Smooth muscle cell (in vitro differentiated cells): ENCODE results near the gene ABHD3. TPM values are rescaled to one million over a fixed set of nuclear protein-coding genes. Genes with fewer than 3 reads are reported as not detected.
"Not testable (repeated sequence)": the region's sequence is repeated elsewhere in the genome, so short reads cannot be mapped to it uniquely, and the experiment has no call there.

Experiments
- DNase-seq: peaks from one replicate; lab custom pipeline; 2025; ENCODE audit not compliant: unreplicated experiment; lab: John Stamatoyannopoulos, UW
- H2AFZ ChIP-seq: fragments of 200-600 bp; sonication (generic); 2 replicates; pipeline ENCODE4 v1.6.0; 2016; ENCODE audit warnings: antibody characterized with exemption, low read depth, mild to moderate bottlenecking
- H3F3A ChIP-seq: fragments of 200-600 bp; sonication (generic); 2 replicates; pipeline ENCODE4 v1.6.0; 2017; ENCODE audit warnings: antibody characterized with exemption, low read depth
- H3K27ac ChIP-seq: fragments of 200-600 bp; sonication (generic); 2 replicates; pipeline ENCODE4 v1.5.1; 2016; ENCODE audit warnings: low read depth, mild to moderate bottlenecking
- H3K27me3 ChIP-seq: fragments of 200-600 bp; sonication (generic); 2 replicates; pipeline ENCODE4 v1.6.1; 2016; ENCODE audit warnings: low read depth, mild to moderate bottlenecking
- H3K36me3 ChIP-seq: fragments of 200-600 bp; sonication (generic); 2 replicates; pipeline ENCODE4 v1.5.1; 2016; ENCODE audit warnings: low read depth
- H3K4me1 ChIP-seq: fragments of 200-600 bp; sonication (generic); 2 replicates; pipeline ENCODE4 v1.5.1; 2016; ENCODE audit warnings: low read depth
- H3K4me2 ChIP-seq: fragments of 200-600 bp; sonication (generic); 2 replicates; pipeline ENCODE4 v1.6.0; 2016; ENCODE audit warnings: mild to moderate bottlenecking
- H3K4me3 ChIP-seq: fragments of 200-600 bp; sonication (generic); 2 replicates; pipeline ENCODE4 v1.5.1; 2016; ENCODE audit warnings: mild to moderate bottlenecking
- H3K79me2 ChIP-seq: fragments of 200-600 bp; sonication (generic); 2 replicates; pipeline ENCODE4 v1.6.0; 2016; ENCODE audit warnings: low read depth, mild to moderate bottlenecking
- H3K9ac ChIP-seq: fragments of 200-600 bp; sonication (generic); 2 replicates; pipeline ENCODE4 v1.6.0; 2016; ENCODE audit warnings: low read depth
- H3K9me3 ChIP-seq: fragments of 200-600 bp; sonication (generic); replicated peaks from 2 replicates; pipeline ENCODE4 v1.5.1; 2016; ENCODE audit warnings: low read depth
- H4K20me1 ChIP-seq: fragments of 200-600 bp; sonication (generic); 2 replicates; pipeline ENCODE4 v1.6.0; 2016; ENCODE audit warnings: low read depth
- CTCF ChIP-seq: fragments of 200-600 bp; sonication (generic); IDR thresholded peaks from 2 replicates; pipeline ENCODE4 v1.5.1; 2017; ENCODE audit warnings: borderline replicate concordance, mild to moderate bottlenecking, antibody characterized with exemption; ENCODE audit not compliant: insufficient read depth, poor library complexity, severe bottlenecking
- WGBS: methylation state at CpG from one replicate; pipeline ENCODE4 v1.1.7; 2016; ENCODE audit warnings: low lambda C conversion rate; 5-methylcytosine and 5-hydroxymethylcytosine counted together
- polyA plus RNA-seq: library from polyadenylated mRNA; unstranded; fragments of >200 nt; fragmentation: Nextera tagmentation; extraction: Ambion mirVana; gene quantifications from 2 replicates; pipeline ENCODE4 v1.2.1, GENCODE V29; 2016
- total RNA-seq: library from RNA; depleted of rRNA; stranded (reverse); fragments of >200 nt; gene quantifications from 2 replicates; pipeline ENCODE4 v1.2.3, GENCODE V29; 2014

ABHD3 gene
- total and polyA plus RNA-seq, 2 experiments from 2014 or later = 6.9 to 9.9 TPM

- Histone ChIP-seq H3K79me2 (peaks cover 52% of the 10 kb centered on the region), H3K36me3 (no peaks in the 10 kb centered on the region)
These were observed 92.2 kb downstream of the ABHD3 start, which contains the start of gene SNRPD1 for GRCh38 chr18:21612125-21613039. SNRPD1 (plus strand) TSS chr18:21612314; CDS start chr18:21612430, 116 bp downstream.

GRCh38 chr18:21611401-21612124, 93.0 kb downstream of the ABHD3 start:
- H4K20me1 ChIP-seq = peaks cover 21% of the 10 kb centered on the region
- DNase-seq, H3K27me3 ChIP-seq, H3F3A ChIP-seq, H3K9ac ChIP-seq, H3K9me3 ChIP-seq, H3K36me3 ChIP-seq: not testable (repeated sequence)
- peak overlapping the region; percentile 88 for H3K4me2 ChIP-seq
- WGBS = 74% methylated on average over 30 of the region's 30 CpGs
- H3K4me3 ChIP-seq = peak overlapping the region; percentile 68
- H3K27ac ChIP-seq = peak overlapping the region; percentile 58
- H3K79me2 ChIP-seq = peaks cover 43% of the 10 kb centered on the region
- H3K4me1 ChIP-seq = peaks cover 13% of the 10 kb centered on the region
- peak overlapping the region; percentile 82 for H2AFZ ChIP-seq

More at GRCh38 chr18:21612125-21613039, 92.2 kb downstream of the ABHD3 start, which contains the start of gene SNRPD1:
- DNase-seq = peak; percentile 57
- H3K9ac ChIP-seq = peak within 1 kb of the TSS; percentile 84
- H3K27ac ChIP-seq = peak within 1 kb of the TSS; percentile 58
- peak within 1 kb of the TSS; percentile 88 for H3K4me2 ChIP-seq
- WGBS = 2% methylated on average over 59 of the region's 59 CpGs
- H4K20me1 ChIP-seq = peaks cover 30% of the 10 kb centered on the region
- H3K27me3 ChIP-seq = no peaks in the 10 kb centered on the region
- peak; percentile 90 for TF ChIP-seq CTCF
- H3K4me3 ChIP-seq = peak within 1 kb of the TSS; percentile 68
- no peaks in the 10 kb centered on the region for H3F3A ChIP-seq
- peak within 1 kb of the TSS; percentile 82 for H2AFZ ChIP-seq
- peaks cover 13% of the 10 kb centered on the region for H3K4me1 ChIP-seq
- H3K9me3 ChIP-seq = no peaks in the 10 kb centered on the region

GRCh38 chr18:21605213-21605612, 99.4 kb downstream of the ABHD3 start:
- Histone ChIP-seq H2AFZ (no peak overlapping the region), H3K9ac (no peak overlapping the region), H3K4me1 (no peaks in the 10 kb centered on the region), H3K9me3 (no peaks in the 10 kb centered on the region), H3K4me3 (no peak overlapping the region), H3K79me2 (peaks cover under 1% of the 10 kb centered on the region), H3K27me3 (no peaks in the 10 kb centered on the region), H4K20me1 (no peaks in the 10 kb centered on the region), H3K4me2 (no peak overlapping the region), H3K36me3 (no peaks in the 10 kb centered on the region), H3K27ac (no peak overlapping the region), H3F3A (no peaks in the 10 kb centered on the region)
- no peak for TF ChIP-seq CTCF
- no peak for DNase-seq

GRCh38 chr18:21604671-21605070, 99.9 kb downstream of the ABHD3 start:
- Histone ChIP-seq H3K27ac (no peak overlapping the region), H2AFZ (no peak overlapping the region), H3K4me3 (no peak overlapping the region), H3K79me2 (peaks cover 6% of the 10 kb centered on the region), H3K4me1 (no peaks in the 10 kb centered on the region), H4K20me1 (no peaks in the 10 kb centered on the region), H3K9me3 (no peaks in the 10 kb centered on the region), H3K36me3 (no peaks in the 10 kb centered on the region), H3K9ac (no peak overlapping the region), H3F3A (no peaks in the 10 kb centered on the region), H3K27me3 (no peaks in the 10 kb centered on the region), H3K4me2 (no peak overlapping the region)
- no peak for DNase-seq
- TF ChIP-seq CTCF = no peak
- WGBS = 78% methylated on average over 2 of the region's 2 CpGs
